Measurements from ENCODE around the gene MYMK.

MYMK gene

DNA sequence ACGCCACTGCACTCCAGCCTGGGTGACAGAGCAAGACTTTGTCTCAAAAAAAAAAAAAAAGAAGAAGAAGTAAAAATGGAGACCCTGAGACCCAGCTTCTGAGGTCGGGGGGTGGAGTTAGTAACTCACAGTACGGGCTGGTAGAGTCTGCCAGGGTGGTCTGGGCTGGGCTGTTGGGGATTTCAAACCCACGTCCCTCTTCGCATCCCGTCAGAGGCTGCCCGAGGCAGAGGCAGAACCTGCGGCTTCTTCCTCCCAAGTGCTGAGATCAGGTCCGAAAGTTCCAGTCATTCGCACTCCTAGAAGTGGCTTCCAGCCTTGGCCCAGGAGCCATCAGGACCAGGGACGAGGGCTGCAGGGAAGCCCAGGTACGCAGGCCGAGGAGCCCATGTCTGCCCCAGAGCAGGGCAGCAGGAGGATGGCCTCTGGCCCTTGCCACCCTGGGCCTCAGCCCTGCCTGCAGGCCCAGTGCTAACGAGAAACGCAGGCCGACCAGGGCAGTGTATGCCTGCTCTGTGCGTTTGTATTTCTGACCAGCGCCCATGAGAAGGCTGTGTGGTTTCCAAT lies 36.0 kb downstream of the MYMK start:
- DNase-seq (ENCODE audit: low spot score) (no peak), FAIRE-seq (no peak)

DNA sequence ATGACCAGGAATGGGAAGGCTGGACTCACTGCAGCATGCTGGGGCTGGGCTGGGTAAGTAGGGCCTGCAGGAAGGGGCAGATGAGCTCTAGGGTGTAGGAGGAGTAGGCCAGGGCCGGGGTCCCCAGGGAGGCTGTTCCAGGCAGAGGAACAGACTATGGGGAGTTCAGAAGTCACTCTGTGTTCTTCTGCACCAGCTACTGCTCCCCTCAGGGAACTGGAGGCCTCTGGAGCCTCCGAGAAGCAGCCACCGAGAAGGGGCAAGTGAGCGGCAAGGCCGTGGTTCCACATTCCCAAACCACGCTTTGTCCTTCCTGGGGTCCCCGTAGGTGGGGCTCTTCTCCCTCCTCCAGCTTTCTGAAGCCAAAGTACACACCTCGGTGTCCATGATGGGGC lies 37.4 kb downstream of the MYMK start:
- FAIRE-seq (no peak), DNase-seq (ENCODE audit: low spot score) (no peak)

DNA sequence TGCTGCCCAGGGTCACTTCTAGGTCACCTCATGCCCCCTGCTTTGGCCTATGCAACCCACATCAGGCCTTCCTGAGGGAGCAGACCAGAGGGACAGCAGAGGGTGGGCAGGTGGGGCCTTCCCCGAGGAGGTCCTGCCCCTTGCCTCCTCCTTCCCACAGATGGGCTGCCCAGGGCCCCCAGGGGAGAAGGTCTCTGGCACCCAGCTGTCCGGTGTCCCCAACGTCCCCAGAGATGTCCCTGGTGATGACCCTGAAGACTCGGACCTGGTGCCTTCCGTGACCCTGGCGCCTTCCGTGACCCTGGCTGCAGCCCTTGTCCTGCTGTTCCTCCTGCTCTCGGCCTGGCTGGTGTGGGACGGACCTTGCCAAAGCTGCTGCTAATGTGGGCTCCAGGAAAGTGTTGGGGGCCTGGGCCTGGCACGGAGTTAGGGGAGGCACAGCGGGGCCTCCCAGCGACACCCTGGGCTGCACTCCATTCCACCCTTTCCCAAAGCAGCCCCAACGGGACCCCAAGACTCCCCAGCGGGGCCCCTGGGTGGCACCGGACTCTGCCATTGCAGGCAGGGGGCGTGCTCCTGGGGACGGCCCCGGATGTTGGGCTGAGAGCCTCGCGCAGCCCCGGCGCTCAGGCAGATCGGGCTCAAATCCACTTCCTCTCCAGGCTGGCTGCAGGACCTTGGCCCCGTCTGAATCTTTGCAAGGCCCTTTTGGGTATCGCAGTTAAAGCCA lies 39.1 kb downstream of the MYMK start:
- DNase-seq (ENCODE audit: low spot score) = no peak
- FAIRE-seq = no peak

DNA sequence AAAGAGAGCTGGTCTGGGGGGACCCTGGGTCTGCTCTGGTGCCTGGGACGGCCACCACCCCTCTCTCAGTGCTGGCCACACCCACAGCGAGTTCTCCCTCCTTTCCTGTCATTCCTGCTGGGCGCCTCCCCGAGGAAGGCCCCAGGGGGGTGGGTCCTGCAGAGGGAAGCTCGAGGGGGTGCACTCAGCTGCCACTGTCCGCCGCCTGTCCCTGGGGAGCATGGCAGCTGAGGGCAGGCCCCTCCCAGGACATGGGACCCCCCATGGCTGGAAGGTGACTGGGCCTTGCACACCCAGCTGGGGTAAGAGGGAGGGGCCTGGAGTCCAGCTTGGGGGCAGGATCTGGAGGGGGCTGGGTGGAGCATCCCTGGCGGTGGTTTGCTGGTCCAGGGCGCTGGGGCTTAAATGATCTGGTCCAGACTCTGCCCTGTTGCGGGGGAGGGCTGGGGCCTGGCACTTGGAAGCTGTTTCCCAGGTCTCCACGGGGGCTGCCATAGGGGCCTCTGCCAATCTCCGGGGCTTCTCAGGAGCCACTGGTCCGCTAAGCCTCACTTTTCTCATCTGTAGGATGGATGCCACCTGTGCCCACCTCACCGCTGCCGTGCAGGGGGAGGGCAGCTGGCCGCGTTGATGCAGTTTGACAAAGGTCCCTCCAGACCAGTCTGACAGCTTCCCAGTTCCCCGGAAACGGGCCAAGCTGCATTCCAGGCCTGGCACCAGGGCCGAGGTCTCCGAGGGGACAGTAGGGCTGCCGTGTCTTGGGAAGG lies 39.9 kb downstream of the MYMK start:
- DNase-seq (ENCODE audit: low spot score) (no peak), FAIRE-seq (no peak)

DNA sequence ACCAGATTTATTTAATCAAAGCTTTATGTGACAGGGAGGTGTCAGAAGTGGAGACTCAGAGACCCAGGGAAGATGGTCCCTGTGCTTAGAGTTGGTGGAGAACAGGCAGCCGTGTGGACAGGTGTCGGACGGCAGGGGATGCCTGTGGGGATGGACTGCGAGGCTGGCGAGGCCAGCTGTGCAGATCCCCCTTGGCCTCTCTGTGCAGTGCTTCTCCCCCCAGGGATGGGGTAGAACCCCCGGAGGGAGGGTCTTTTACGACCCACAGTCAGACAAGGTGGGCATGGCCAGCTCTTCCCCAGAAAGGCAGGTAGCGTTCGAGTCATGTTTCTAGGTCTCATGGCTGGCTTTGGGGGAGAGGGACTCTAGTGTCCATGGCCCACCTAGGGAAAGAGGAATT lies 41.1 kb downstream of the MYMK start:
- DNase-seq (ENCODE audit: low spot score) (no peak), FAIRE-seq (no peak)

DNA sequence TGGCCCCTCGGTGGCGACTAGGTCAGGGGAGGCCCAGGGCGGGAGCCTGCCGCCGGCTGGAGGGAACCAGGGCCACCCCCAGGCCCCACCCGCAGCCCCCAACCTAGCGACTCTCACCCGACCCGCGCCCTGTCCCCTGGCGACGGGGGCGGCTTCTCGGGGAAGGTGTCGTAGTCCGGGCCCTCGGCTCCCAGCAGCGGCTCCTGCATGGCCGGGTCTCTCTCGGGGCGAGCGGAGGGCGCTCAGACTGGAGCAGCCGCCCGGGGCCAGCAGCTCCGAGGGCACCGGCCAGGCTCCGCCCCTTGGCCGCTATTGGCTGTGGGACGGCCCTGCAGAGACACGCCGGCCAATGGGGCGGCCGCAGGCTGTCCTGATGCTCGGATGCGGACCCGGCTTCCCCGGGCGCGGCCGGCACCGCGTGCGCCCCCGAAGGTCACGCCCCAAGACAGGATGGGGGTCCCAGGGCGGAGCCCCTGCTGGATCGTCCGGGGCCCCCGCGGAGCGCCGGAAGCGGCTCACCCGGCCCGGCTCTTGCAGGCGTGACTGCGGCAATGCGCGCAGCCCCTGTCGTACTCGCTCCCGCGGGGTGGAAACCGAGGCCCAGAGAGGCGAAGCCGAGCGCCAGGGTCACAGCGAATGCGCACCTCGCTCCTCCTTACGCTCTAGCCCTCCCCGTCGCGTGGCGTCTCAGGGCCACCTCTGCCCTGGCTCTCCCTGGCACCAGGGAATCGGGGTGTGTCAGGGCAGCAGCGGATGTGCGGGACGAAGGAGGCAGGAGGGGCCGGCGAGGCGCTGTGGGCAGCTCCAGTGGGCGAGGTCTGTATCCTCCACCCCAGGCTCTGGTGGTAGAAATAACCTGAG lies 45.7 kb downstream of the MYMK start, which contains the start of gene SLC2A6:
Gene SLC2A6, minus strand, starts transcription at position 249 of the 861 bp plus-strand sequence. Its CDS starts 40 bp downstream, at position 209.
- FAIRE-seq (no peak), DNase-seq (ENCODE audit: low spot score) (peak; percentile 73)

DNA sequence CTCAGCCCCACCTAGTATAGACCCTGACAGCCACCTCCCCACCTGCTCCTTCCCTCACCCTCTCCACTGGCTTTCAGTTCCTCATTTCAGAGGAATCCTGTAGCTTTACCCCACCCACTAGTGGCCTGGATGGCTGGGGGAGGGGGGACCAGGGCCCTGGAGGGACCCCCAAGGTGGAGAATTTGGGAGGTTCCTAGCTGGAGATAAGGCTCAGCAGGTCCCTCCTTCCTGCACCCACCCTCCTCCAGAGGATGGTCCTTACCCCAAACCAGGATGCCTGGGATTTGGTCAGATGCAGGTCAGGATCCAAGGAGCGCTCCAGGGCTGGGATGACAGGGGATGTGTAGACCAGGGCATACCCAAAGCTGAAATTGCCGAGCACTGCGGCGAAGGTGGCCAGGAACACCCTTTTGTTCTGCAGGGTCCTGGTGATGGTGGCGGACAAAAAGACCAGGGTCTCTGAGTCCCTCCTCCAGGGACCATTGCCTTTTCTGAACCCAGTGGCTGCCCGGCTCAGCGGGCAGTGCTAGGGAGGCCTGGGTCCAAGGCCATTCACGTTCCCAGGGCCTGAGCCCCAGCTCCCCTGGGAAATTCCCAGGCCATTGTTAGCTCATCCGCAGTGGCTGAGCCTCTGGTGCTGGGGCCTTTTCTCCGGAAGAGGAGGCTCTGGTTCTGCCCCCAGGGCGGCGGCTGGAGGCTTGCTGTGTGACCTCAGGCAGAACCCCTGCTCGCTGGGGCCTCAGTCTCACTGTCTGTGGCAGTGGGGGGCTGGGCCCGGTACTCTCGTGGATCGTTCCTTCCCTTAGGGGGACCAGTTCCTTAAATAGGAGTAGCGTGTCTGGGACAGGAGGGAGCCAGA lies 46.5 kb downstream of the MYMK start:
- DNase-seq (ENCODE audit: low spot score) (peak; percentile 36), FAIRE-seq (no peak)

DNA sequence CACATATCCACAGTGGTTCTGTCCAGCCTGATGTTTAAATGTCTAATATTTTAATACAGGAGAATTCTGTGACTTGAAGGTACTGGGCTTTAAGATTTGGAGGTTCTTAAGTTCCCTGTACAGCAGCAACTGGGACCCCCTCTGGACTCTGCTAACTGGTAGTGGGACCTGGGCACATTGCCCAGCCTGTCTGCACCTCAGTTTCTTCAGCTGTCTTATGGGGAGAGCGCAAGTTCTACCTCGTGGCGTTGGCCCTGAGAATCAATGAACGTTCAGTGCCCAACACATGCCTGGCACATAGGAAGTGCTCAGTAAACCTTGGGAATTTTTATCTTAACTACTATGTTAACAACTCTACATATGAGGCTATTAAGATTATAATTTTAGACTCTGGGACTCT lies 47.3 kb downstream of the MYMK start:
- FAIRE-seq = no peak

DNA sequence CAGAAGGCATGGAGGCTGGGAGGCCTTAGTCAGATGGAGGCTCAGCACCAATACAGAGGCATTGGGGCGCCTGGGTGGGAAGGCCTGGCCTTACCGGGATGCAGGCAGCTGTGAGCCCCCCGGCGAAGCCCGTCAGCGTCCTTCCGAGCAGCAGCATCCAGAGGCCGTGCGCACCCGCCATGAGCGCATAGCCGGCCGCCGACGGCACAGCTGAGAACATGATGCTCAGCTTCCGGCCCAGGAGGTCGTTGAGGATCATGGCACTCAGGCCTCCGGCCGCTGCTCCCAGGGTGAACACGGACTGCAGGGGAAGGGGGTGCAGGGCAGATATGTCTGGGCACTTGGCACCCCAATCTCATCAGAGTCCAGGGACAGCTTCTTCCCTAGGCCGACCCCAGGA lies 47.8 kb downstream of the MYMK start:
- FAIRE-seq (no peak), DNase-seq (ENCODE audit: low spot score) (no peak)

More for the DNA sequence above, 47.3 kb downstream of the MYMK start:
- no peak for DNase-seq (ENCODE audit: low spot score)

DNA sequence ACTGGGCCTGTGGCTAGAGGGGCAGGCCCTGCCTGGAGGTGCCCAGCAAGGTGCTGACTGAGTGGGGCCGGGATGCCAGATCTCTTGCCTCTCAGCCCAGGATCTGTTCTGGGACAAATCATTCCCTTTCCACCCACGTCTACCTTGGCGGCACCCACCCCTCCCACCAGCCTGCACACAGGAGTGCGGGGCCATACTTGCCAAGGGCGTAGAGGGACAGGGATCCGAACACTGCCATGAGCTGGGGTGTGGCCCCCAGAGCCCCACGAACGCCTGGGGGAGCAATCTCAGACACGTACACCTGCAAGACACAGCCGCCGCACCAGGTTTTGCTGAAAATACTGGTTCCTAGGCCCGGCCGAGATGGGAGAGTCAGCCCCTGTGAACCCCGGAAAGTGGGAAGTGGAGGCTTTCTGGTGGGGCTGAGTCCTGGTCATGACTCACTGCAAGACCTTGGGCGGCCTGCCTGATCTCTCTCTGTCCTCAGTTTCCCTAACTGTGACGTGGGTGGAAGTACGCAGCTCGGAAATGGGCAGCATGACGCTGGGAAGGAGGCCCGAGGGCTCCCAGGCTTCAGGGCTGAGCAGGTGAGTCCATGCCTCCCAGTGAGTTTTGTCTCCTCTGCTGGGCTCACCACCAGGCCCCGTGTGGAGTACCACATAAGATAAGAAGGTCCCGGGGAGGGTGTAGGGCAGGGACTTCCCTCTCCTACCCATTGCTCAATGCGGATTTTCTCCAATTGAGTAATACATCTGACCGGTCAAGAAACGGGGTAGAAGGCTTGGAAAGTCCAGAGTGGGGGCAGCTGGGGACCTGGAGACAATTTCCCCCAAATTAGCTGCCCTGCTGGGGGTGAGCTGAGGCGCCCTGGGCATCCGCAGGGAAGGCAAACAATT lies 48.5 kb downstream of the MYMK start:
- no peak for FAIRE-seq

DNA sequence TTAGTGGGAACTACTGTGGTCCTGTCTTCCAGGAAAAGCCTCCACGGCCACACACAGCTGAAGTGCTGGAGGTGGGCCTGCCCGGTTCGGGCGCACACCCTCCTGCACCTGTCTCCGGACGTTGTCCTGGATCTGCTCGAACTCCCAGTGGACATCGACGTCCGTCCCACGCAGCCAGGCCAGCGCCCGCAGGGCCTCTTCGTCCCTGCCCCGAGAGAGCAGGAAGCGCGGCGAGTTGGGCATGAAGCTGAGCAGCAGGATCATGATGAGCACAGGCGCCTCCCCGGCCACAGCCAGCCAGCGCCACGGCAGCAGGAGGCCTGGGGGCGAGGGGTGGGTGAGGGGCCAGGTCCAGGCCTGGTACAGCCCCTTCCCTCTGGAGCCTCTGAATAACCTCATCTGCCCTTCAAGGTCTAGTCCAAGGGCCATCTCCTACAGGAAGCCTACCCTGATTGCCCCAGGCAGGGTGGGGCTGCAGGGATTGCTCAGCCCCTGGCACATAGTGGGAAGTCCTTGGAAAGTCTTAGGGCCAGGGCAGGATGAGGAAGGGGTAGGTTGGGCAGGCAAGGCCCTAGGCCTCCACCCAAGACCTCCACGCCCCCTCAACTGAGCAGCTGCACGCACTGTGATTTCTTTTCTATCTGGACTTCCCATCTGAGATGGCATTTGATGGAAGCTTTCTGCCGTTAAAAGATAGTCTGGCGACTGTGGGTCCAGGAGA lies 49.3 kb downstream of the MYMK start:
- FAIRE-seq (no peak), DNase-seq (ENCODE audit: low spot score) (no peak)

More for the DNA sequence above, 48.5 kb downstream of the MYMK start:
- no peak for DNase-seq (ENCODE audit: low spot score)

DNA sequence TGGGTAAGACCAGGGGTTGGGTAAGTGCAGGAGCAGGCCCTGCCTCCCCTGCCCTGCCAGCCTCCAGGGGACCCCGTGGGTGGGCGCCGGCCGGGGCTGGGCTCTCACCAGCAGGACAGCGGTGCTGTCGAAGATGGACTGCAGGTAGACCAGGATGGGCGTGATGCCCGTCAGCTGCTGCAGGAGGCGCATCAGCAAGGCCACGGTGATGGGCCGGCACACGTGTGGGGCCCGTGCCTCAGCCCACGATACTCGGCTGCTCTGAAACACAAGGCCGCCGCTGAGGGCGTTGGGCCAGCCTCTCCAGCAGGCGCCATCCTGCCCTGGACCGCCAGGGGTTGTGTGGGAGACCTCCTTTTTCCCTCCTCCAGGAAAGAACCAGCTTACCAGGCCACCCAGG lies 49.9 kb downstream of the MYMK start:
- FAIRE-seq (no peak), DNase-seq (ENCODE audit: low spot score) (no peak)

DNA sequence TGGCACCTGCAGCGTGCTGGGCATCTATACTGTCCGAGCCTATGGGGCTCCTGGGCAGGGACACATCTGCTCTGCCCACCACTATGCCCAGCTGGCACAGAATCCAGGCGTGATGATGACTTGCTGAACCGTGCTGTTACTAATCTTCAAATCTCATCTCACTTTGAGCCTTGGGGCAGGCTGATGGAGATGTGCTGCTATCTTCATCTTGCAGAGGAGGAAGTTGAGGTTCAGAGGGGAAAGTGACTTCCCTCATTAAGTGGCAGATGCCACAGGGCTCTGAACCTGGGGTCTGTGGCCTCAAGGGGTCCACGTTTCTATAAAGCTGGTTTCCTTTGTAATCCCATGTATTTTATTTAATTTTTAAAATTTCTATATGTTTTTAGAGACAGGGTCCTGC lies 50.5 kb downstream of the MYMK start:
- FAIRE-seq (no peak), DNase-seq (ENCODE audit: low spot score) (no peak)

DNA sequence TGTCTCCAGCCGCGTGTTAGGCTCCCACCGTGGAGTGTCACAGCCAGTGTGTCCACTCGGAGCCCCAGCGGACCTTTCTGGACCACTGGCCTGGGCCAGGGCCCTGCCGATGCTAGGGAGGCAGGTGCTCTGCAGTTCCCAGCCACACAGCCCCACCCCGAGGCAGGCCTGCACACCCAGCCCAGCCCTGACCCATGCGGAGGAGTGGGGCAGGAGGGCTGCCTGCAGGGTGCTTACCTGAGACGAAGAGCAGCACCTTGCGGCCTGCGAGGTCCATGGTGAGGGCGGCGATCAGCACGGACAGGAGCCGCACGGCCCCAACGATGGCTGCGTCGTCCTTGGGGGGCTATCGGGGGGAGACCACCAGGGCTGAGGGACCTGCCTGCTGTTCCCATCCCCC lies 51.0 kb downstream of the MYMK start:
- DNase-seq (ENCODE audit: low spot score) (no peak), FAIRE-seq (no peak)

DNA sequence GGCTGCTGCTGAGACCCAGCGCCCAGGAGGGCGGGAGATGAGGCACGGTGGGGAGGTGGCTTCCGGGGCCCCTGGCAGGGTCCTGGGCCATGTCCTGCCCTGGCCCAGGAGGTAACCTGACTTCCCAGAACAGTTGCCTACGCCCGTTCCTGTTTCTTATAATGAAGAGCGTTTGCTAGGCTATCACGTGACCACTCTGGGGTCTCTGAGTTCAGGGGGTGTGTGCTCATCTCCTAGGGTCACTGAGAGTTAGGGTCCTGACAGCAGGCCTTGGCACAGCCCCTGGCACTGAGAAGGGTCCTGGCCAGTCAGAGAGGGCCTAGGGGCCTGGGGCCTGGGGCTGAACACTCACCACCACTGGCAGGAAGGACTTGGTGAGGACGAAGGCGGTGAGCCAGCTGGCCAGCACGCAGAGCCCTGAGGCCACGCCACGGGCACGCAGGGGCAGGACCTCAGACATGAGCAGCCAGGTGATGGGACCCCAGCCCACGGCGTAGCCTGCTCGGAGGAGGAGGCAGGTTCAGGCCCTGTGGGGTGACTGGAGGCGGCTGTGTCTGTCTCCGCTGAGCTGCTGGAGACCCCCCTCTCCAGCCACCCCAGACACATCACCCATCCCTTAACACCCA lies 51.9 kb downstream of the MYMK start:
- FAIRE-seq = no peak
- no peak for DNase-seq (ENCODE audit: low spot score)

DNA sequence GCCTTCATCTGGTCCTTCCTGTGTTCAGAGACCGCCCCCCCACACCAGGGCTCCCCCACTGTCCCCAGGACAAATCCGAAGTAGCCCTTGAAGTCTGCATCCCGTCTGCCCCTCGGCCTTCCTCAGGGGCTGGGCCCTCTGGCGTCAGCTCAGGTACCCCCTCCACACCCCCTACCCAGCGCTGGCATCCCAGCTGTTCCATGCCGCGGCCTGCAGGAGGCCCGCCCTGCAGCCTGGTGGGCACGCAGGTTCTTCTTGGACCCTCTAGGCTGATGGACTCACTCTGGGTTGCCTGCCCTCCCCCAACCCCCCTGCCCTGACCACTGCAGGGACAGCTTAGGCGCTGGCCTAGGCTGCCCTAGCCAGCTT lies 52.5 kb downstream of the MYMK start:
- FAIRE-seq (no peak), DNase-seq (ENCODE audit: low spot score) (no peak)

DNA sequence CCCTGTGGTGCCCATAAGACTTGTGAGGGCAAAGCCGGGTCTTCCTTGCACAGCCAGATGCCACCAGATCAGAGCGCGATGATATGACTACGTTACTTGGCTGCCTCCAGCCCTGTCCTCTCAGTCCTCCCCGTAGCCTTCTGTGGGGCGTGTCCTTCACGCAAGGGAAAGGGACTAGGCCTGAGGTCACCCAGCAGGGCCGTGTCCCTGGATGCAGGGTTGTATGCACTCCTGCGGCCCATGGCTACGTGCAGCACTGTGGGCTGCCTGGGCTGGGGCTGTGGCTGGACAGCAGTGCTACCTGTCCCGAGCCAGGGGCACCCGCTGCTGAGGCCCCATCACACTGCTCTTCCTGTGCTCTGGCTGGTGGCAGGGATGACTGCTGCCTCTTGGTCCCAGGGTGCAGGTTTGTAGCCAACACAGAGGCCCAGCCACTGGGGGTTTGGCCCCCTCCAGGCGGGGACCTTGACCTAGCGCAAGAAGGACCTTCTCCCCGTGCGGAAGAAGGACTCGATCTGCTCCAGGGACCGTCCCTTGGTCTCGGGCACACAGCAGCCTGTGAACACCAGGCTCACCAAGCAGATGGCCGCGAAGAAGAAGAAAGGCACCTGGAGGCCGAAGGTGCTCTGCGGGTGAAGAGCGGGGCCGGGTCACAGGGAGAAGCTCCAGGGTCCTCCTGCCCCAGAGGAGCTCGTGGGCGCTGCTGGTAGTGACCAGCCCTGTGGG lies 53.0 kb downstream of the MYMK start:
- FAIRE-seq = no peak

DNA sequence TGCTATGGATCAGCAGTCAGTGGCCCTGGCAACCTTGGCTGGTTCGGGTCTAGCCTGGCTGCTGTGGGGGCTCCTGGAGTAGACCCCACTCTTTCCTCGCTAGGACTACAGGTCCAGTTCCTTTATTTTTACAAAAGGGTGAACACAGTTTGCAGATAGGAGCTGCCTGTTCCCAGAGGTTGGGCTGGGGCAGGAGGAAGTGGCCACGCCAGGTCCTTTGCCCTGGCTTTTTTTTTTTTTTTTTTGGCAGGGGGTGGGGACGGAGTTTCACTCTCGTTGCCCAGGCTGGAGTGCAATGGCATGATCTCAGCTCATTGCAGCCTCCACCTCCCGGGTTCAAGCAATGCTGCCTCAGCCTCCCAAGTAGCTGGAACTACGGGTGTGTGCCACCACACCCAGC lies 53.8 kb downstream of the MYMK start:
- no peak for FAIRE-seq

More for the DNA sequence above, 53.0 kb downstream of the MYMK start:
- DNase-seq (ENCODE audit: low spot score) = no peak

More for the DNA sequence above, 53.8 kb downstream of the MYMK start:
- no peak for DNase-seq (ENCODE audit: low spot score)

Data from RCC 7860 (cell line).